Activated T-helper 1 cell treated with Interleukin-2 at 50 U/mL for 16 hours (primary cell): ENCODE results near the gene RAVER1.

Experiments used
- DNase-seq: peaks from one replicate; pipeline ENCODE4 v3.0.0-alpha.2; 2020; ENCODE audit warnings: low read depth

The RAVER1 gene

GRCh38 chr19:10317857-10318462 lies 15.4 kb downstream of the RAVER1 start:
- DNase-seq = no peak

- DNase-seq = no peak
Measured at GRCh38 chr19:10317045-10317856, 16.1 kb downstream of the RAVER1 start.

GRCh38 chr19:10316229-10317044 lies 16.9 kb downstream of the RAVER1 start:
- DNase-seq = no peak

DNA sequence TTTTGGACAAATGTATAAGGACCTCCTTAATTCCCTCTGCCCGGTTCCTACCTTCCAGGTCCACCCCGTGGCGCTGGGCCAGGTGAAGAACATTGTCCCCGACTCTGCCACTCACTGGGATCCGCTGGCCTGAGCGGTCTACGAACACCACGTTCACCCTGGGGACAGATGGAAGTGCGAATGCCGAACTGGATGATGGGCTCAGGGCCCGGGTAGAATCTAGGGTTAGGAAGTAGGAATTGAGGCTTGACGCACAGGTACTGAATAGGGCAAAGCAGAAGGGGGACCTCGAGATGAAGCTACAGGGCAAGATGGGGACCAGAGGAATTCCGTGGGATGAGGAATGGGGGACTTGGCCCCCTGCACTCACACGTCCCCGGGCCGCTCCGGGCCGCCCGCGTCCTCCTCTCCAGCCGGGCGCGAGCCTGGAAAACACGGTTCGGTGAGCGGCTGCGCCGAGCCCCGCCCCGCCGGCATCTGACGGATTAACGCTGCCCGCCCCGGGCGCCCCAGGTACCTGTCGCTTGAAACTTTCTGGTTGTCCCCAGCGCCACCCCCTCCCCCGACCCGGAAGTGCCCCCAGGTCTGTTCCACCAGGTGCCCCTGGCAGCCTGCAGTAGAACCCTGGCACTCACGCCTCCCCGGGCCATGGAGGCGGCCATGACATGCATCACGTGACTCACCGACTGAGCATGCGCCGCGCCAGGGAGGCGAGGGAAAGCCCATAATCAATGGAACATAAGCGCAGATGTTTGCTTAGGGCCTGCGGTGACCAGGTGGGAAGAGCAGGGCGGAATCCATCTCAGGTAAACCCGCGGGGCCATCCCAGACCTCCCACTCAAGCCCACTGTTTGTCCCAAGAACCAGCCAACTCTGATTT lies 17.8 kb downstream of the RAVER1 start, which contains the start of gene FDX2:
Gene FDX2 (minus strand): TSS at position 681 of the 880 bp plus-strand sequence. CDS start 19 bp downstream, at position 662.
- peak; percentile 82 for DNase-seq

DNA sequence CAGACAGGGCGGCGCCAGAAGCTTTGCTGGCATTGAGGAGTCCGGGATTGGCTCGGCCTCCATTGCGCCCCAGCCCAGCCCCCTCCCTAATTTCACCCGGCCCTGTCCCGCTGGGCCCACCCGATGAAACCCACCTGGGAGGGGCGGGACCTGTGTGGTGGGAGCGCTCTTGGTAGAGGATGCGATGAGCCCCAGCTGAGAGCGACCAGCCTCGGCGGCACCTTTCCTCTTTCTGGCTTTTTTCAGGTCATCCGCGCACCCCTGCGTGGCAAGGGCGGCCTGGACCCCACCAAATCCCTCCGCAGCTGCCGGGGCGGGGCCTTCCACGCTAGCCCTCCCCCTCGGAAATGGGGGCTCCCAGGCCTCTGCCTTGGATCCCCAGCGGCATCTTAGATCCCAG lies 23.9 kb downstream of the RAVER1 start, which contains the start of gene ZGLP1:
Gene ZGLP1 (minus strand): TSS at position 393 of the 400 bp plus-strand sequence.
- DNase-seq = no peak

- DNase-seq = no peak
Measured at GRCh38 chr19:10306327-10306726, 27.0 kb downstream of the RAVER1 start.

- DNase-seq = no peak
Measured at GRCh38 chr19:10305139-10305806, 28.1 kb downstream of the RAVER1 start.

DNA sequence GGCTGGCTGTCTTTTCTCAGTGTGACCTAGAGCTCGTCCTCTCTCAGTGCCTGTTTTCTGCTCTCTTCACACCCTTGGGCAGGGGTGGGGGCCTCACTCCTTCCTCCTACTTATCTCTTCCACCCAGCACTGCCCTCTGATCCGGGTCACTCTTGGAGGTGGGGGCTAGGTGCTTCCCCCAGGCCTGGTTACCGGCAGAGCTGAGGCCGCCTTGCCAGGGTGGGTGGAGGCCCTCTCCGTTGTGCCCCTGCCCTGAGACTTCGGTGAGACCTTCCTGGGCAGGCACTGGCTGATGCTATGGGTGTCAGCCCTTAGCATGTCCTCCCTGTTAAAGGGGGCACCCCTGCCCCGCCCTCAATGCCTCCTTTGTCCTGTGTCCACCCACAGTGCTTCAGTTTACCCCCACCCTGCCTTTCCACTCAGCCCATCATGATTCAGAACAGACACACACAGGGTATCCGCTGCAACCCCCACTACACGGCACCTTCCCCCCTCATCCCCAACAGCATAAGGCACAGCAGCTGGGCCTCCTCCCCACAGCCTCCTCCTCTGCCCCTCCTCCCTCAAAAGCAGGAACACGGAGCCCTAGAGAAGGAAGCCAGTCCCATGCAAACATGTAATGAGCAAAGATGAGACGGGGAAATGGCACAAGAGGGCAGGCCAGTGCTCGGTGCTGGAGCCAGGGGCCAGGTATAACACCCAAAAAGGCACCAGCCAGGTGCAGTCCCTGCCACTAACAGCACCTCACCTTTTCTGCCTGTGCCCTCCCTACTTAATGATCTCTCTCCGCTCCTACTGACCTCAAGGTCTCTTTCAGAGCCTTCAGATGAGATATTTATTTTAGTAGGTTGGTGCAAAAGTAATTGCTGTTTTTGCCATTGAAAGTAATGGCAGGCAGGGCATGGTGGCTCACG lies 33.5 kb downstream of the RAVER1 start:
- no peak for DNase-seq

- DNase-seq = no peak
Measured at GRCh38 chr19:10295847-10296591, 37.3 kb downstream of the RAVER1 start.

DNA sequence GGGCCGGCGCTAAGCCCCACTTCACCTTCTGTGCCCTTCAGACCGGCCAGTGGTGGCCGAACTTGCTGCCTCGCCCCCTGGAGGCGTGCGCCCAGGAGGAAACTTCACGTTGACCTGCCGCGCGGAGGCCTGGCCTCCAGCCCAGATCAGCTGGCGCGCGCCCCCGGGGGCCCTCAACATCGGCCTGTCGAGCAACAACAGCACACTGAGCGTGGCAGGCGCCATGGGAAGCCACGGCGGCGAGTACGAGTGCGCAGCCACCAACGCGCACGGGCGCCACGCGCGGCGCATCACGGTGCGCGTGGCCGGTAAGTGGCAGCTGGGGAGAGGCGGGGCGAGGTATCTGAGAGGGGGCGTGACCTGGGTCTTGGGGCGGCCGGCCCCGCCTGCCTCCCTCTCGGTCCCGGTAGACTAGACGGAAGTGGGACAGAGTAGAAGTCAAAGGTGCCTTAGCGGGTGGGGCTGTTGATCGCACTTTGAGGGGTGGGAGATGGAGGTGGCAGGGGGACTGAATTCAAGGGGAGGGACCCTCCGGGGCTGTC lies 38.0 kb downstream of the RAVER1 start:
- DNase-seq = peak; percentile 53

DNA sequence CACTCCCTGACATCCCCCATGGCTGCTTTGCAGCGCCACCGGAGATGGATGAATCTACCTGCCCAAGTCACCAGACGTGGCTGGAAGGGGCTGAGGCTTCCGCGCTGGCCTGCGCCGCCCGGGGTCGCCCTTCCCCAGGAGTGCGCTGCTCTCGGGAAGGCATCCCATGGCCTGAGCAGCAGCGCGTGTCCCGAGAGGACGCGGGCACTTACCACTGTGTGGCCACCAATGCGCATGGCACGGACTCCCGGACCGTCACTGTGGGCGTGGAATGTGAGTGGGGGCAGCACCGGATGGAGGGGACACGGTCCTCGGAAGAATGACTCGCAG lies 39.0 kb downstream of the RAVER1 start:
- no peak for DNase-seq

DNA sequence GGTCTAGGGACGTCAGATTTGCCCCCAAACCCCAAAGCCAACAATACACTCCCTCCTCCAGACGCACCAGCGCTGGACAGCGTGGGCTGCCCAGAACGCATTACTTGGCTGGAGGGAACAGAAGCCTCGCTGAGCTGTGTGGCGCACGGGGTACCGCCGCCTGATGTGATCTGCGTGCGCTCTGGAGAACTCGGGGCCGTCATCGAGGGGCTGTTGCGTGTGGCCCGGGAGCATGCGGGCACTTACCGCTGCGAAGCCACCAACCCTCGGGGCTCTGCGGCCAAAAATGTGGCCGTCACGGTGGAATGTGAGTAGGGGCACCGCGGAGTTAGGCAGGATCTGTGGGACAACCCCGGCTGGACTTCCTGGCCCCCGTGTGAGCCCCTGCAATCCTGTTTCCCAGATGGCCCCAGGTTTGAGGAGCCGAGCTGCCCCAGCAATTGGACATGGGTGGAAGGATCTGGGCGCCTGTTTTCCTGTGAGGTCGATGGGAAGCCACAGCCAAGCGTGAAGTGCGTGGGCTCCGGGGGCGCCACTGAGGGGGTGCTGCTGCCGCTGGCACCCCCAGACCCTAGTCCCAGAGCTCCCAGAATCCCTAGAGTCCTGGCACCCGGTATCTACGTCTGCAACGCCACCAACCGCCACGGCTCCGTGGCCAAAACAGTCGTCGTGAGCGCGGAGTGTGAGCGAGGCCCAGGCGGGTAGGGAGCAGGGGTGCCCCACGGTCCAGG lies 39.5 kb downstream of the RAVER1 start:
- DNase-seq = no peak

DNA sequence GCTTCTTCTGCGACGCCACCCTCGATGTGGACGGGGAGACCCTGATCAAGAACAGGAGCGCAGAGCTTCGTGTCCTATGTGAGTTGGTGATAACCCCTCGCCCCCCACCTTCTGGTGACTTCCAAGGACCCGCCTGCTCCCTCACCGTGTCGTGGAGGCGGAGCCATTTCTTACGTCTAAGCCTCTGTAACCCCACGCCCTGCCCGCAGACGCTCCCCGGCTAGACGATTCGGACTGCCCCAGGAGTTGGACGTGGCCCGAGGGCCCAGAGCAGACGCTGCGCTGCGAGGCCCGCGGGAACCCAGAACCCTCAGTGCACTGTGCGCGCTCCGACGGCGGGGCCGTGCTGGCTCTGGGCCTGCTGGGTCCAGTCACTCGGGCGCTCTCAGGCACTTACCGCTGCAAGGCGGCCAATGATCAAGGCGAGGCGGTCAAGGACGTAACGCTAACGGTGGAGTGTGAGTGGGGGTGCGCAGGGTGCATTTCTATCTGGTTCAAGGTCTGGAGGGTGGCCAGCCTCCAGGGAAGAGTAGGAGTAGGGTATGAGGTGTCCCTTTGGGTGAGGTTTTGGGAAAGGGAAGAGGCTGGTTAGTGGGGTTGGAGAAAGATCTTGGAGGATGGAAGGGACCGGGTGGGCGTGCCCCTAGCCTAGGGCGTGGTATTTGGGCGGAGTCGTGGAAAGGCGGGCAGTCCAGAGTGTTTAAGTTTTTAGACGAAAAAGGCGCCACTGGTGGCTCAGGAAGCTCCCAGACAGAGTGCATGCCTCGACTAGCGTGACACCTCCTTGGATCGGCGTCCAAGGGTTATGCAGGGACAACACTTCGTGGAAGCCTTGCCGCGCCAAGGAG lies 40.3 kb downstream of the RAVER1 start:
- DNase-seq = no peak

DNA sequence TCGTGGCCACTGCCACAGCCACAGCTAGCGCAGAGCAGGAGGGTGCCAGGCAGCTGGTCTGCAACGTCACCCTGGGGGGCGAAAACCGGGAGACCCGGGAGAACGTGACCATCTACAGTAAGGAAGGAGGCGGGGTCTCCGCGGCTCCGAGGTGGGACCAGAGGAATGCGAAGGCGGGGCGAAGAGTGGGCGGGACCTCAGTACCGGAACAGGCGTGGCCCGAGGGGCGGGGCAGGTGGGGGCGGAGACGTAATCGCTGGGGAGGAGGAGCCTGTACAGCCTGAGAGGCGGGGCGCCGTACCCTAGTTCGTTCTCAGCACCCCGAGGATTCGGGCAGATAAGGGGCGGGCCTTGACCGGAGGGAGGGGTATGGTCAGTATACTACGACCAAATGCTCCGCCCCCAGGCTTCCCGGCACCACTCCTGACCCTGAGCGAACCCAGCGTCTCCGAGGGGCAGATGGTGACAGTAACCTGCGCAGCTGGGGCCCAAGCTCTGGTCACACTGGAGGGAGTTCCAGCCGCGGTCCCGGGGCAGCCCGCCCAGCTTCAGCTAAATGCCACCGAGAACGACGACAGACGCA lies 41.0 kb downstream of the RAVER1 start:
- peak; percentile 39 for DNase-seq

DNA sequence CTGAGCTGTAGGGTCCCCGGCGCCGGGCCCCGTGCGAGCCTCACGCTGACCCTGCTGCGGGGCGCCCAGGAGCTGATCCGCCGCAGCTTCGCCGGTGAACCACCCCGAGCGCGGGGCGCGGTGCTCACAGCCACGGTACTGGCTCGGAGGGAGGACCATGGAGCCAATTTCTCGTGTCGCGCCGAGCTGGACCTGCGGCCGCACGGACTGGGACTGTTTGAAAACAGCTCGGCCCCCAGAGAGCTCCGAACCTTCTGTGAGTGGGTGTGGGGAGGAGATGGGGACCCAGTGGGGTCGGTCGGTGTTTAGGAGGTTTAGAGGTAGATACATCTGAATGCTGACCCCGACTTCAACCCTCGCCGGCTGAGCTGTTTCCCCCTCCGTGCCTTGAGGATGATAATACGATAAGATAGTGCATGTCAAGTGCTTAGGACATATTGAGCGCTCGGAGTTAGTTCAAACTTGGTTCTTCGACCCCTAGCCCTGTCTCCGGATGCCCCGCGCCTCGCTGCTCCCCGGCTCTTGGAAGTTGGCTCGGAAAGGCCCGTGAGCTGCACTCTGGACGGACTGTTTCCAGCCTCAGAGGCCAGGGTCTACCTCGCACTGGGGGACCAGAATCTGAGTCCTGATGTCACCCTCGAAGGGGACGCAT lies 41.6 kb downstream of the RAVER1 start:
- DNase-seq = no peak

DNA sequence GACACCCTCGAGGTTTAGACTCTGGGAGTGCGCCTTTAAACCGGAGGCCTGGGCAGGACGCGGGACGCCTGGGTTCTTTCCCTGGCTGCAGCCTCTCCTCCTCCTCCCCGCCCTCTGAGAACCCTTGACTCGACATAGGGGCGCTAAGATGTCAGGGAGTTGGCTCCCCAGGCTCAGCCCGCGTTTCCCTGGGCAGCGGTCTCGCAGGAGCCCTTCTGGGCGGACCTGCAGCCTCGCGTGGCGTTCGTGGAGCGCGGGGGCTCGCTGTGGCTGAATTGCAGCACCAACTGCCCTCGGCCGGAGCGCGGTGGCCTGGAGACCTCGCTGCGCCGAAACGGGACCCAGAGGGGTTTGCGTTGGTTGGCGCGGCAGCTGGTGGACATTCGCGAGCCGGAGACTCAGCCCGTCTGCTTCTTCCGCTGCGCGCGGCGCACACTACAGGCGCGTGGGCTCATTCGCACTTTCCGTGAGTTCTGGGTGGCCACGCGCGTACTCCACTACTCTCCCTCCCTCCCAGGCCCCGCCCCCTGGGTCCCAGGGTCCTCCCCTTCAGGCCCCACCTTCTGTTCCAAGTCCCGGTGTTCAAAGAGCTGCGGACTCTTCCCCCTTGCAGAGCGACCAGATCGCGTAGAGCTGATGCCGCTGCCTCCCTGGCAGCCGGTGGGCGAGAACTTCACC lies 42.3 kb downstream of the RAVER1 start:
- no peak for DNase-seq
